OCI-LY1 (cell line): ENCODE results near the gene EIF4E3.

Experiments used
- H2AFZ ChIP-seq: fragments of 200-600 bp; sonication (generic), shearing (Covaris generic); 2 replicates; pipeline ENCODE4 v1.6.0; 2014; ENCODE audit warnings: antibody characterized with exemption, mild to moderate bottlenecking, low read length
- H3F3A ChIP-seq: fragments of 200-600 bp; sonication (generic), shearing (Covaris generic); 2 replicates; pipeline ENCODE4 v1.6.0; 2014; ENCODE audit warnings: mild to moderate bottlenecking, antibody characterized with exemption, low read length, moderate library complexity; ENCODE audit not compliant: insufficient read depth
- H3K27ac ChIP-seq: fragments of 200-600 bp; sonication (generic); 2 replicates; pipeline ENCODE4 v1.5.1; 2014; ENCODE audit warnings: low read length, mixed run types, mild to moderate bottlenecking, low read depth; ENCODE audit not compliant: poor library complexity, severe bottlenecking
- H3K27me3 ChIP-seq: fragments of 200-600 bp; sonication (generic); 2 replicates; pipeline ENCODE4 v1.6.0; 2014; ENCODE audit warnings: antibody characterized with exemption, mild to moderate bottlenecking, low read length, moderate library complexity; ENCODE audit not compliant: insufficient read depth
- H3K36me3 ChIP-seq: fragments of 200-600 bp; sonication (generic); 2 replicates; pipeline ENCODE4 v1.6.1; 2014; ENCODE audit warnings: mild to moderate bottlenecking, antibody characterized with exemption, low read length, moderate library complexity, mixed read lengths; ENCODE audit not compliant: insufficient read depth
- H3K4me1 ChIP-seq: fragments of 200-600 bp; sonication (generic); 2 replicates; pipeline ENCODE4 v1.5.1; 2014; ENCODE audit warnings: mild to moderate bottlenecking, low read length, moderate library complexity; ENCODE audit not compliant: insufficient read depth, severe bottlenecking
- H3K4me2 ChIP-seq: fragments of 200-600 bp; sonication (generic), shearing (Covaris generic); 2 replicates; pipeline ENCODE4 v1.6.1; 2014; ENCODE audit warnings: low read length
- H3K4me3 ChIP-seq: fragments of 200-600 bp; sonication (generic); 2 replicates; pipeline ENCODE4 v1.5.1; 2014; ENCODE audit warnings: low read length, low read depth, mild to moderate bottlenecking, mixed read lengths; ENCODE audit not compliant: poor library complexity, severe bottlenecking
- H3K79me2 ChIP-seq: fragments of 200-600 bp; shearing (Covaris generic); 2 replicates; pipeline ENCODE4 v1.6.1; 2016; ENCODE audit warnings: mixed run types, low read length, mixed read lengths; ENCODE audit not compliant: insufficient read depth
- H3K9ac ChIP-seq: fragments of 200-600 bp; sonication (generic), shearing (Covaris generic); 2 replicates; pipeline ENCODE4 v1.6.1; 2014; ENCODE audit warnings: mild to moderate bottlenecking, low read length, mixed read lengths
- H3K9me2 ChIP-seq: fragments of 200-600 bp; sonication (generic), shearing (Covaris generic); 2 replicates; pipeline ENCODE4 v1.6.1; 2014; ENCODE audit warnings: low read depth, mild to moderate bottlenecking, low read length, mixed read lengths
- H3K9me3 ChIP-seq: fragments of 200-600 bp; shearing (Covaris generic); 2 replicates; pipeline ENCODE4 v1.6.1; 2014; ENCODE audit warnings: low read length, mixed read lengths
- H4K20me1 ChIP-seq: fragments of 200-600 bp; sonication (generic), shearing (Covaris generic); 2 replicates; pipeline ENCODE4 v1.6.0; 2016; ENCODE audit warnings: mild to moderate bottlenecking, low read length; ENCODE audit not compliant: insufficient read depth
- CTCF ChIP-seq: fragments of 200-600 bp; sonication (generic), shearing (Covaris generic); IDR thresholded peaks from 2 replicates; pipeline ENCODE4 v1.5.1; 2017; ENCODE audit warnings: mild to moderate bottlenecking, antibody characterized with exemption, low read length, moderate library complexity, mixed read lengths
- EZH2 ChIP-seq: fragments of 200-600 bp; sonication (generic), shearing (Covaris generic); IDR thresholded peaks from 2 replicates; pipeline ENCODE4 v1.8.0; 2017; ENCODE audit warnings: borderline replicate concordance, mixed run types, mild to moderate bottlenecking, antibody characterized with exemption, low read length, moderate library complexity, mixed read lengths

EIF4E3 gene

DNA sequence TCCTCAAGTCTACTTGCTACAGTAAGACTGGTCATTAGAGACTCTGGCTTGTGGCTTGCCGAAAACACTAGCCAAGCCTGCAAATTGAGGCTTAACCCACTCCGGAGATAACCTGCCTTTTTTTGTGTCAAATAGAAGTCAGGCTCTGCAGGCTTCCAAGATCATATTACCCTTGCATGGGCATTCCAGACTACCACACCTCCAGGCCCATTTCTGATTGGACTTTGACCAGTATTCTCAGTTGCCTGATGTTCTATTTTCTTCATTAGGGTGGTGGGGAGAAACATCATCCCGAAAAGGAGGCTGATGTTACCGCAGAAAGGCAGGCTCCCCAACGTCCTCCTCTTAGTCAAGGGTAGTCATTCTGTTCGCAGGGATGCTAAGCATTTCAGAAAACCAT is 73.6 kb downstream of the EIF4E3 start:
- no peaks in the 10 kb centered on the region for H3K9me3 ChIP-seq
- H3K4me2 ChIP-seq: no peak overlapping the region
- no peaks in the 10 kb centered on the region for H3K36me3 ChIP-seq
- 0 out of 2 replicates have a peak, but pooled peaks cover 2% of the 10 kb centered on the region for H3K27me3 ChIP-seq
- no peak overlapping the region for H3K9ac ChIP-seq
- no peaks in the 10 kb centered on the region for H3K9me2 ChIP-seq
- no peaks in the 10 kb centered on the region for H3F3A ChIP-seq
- H4K20me1 ChIP-seq: no peaks in the 10 kb centered on the region
- peaks cover 3% of the 10 kb centered on the region for H3K4me1 ChIP-seq
- TF ChIP-seq EZH2: no peak
- no peak for TF ChIP-seq CTCF
- H3K27ac ChIP-seq: no peak overlapping the region
- no peak overlapping the region for H2AFZ ChIP-seq
- H3K79me2 ChIP-seq: no peaks in the 10 kb centered on the region
- no peak overlapping the region for H3K4me3 ChIP-seq

DNA sequence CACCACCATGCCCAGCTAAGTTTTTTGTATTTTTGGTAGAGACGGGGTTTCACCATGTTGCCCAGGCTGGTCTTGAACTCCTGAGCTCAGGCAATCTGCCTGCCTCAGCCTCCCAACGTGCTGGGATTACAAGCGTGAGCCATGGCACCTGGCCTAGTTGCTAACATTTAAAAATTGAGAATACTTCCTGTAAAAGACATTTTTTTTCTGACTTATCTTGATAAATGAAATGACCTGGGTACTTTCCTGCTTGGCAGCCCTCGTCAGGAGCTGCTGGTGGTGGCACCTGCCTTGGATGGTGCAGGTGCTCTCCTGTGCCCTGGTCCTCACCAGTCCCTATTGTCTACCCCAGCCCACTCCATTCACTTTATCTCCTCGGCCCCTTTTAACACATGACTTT is 74.8 kb downstream of the EIF4E3 start:
- 0 out of 2 replicates have a peak, but pooled peaks cover 2% of the 10 kb centered on the region for H3K27me3 ChIP-seq
- H2AFZ ChIP-seq: no peak overlapping the region
- no peaks in the 10 kb centered on the region for H3K79me2 ChIP-seq
- H3K9ac ChIP-seq: no peak overlapping the region
- no peaks in the 10 kb centered on the region for H3K9me2 ChIP-seq
- H3K4me1 ChIP-seq: peaks cover 3% of the 10 kb centered on the region
- H3K4me3 ChIP-seq: no peak overlapping the region
- no peaks in the 10 kb centered on the region for H4K20me1 ChIP-seq
- H3K36me3 ChIP-seq: no peaks in the 10 kb centered on the region
- H3F3A ChIP-seq: no peaks in the 10 kb centered on the region
- no peaks in the 10 kb centered on the region for H3K9me3 ChIP-seq
- TF ChIP-seq CTCF: no peak
- TF ChIP-seq EZH2: no peak
- no peak overlapping the region for H3K27ac ChIP-seq
- no peak overlapping the region for H3K4me2 ChIP-seq

GRCh38 chr3:71649757-71650156 is 75.4 kb downstream of the EIF4E3 start:
- Histone ChIP-seq H4K20me1 (no peaks in the 10 kb centered on the region), H3K79me2 (no peaks in the 10 kb centered on the region), H3K27me3 (0 out of 2 replicates have a peak, but pooled peaks cover 2% of the 10 kb centered on the region), H3K9ac (no peak overlapping the region), H3K9me2 (no peaks in the 10 kb centered on the region), H3K36me3 (no peaks in the 10 kb centered on the region), H3K9me3 (no peaks in the 10 kb centered on the region), H2AFZ (no peak overlapping the region), H3K27ac (no peak overlapping the region), H3K4me2 (no peak overlapping the region), H3K4me1 (peaks cover 3% of the 10 kb centered on the region), H3K4me3 (no peak overlapping the region), H3F3A (no peaks in the 10 kb centered on the region)
- TF ChIP-seq EZH2 (no peak), CTCF (no peak)
